OCI-LY1 (cell line): ENCODE results near the gene NID2.

Source experiments
- EZH2 ChIP-seq: fragments of 200-600 bp; sonication (generic), shearing (Covaris generic); IDR thresholded peaks from 2 replicates; pipeline ENCODE4 v1.8.0; 2017; ENCODE audit warnings: borderline replicate concordance, mixed run types, mild to moderate bottlenecking, antibody characterized with exemption, low read length, moderate library complexity, mixed read lengths
- TF ChIP-seq, protein P1 (sequence below): fragments of 200-600 bp; sonication (generic), shearing (Covaris generic); IDR thresholded peaks from 2 replicates; pipeline ENCODE4 v1.5.1; 2017; ENCODE audit warnings: mild to moderate bottlenecking, antibody characterized with exemption, low read length, moderate library complexity, mixed read lengths

- TF ChIP-seq, protein P1, sequence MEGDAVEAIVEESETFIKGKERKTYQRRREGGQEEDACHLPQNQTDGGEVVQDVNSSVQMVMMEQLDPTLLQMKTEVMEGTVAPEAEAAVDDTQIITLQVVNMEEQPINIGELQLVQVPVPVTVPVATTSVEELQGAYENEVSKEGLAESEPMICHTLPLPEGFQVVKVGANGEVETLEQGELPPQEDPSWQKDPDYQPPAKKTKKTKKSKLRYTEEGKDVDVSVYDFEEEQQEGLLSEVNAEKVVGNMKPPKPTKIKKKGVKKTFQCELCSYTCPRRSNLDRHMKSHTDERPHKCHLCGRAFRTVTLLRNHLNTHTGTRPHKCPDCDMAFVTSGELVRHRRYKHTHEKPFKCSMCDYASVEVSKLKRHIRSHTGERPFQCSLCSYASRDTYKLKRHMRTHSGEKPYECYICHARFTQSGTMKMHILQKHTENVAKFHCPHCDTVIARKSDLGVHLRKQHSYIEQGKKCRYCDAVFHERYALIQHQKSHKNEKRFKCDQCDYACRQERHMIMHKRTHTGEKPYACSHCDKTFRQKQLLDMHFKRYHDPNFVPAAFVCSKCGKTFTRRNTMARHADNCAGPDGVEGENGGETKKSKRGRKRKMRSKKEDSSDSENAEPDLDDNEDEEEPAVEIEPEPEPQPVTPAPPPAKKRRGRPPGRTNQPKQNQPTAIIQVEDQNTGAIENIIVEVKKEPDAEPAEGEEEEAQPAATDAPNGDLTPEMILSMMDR: no peak
- no peak for TF ChIP-seq EZH2
Observed at GRCh38 chr14:52060080-52060479, 8.8 kb downstream of the NID2 start.
